Stimulated activated CD4-positive, alpha-beta T cell treated with anti-CD3 and anti-CD28 coated beads, Interleukin-12 subunit alpha, Interleukin-12 subunit beta, amount 100 ng/mL, for 24 hours (primary cell): Measurements from ENCODE around the gene APOF.
"Not testable (repeated sequence)": the region's sequence is repeated elsewhere in the genome, so short reads cannot be mapped to it uniquely, and the experiment has no call there.

Experiments
- DNase-seq, 2 experiments: peaks; one replicate each; pipeline ENCODE4 v3.0.0-alpha.2; 2020; ENCODE audit warnings: low read depth in 2 of 2

The APOF gene

GRCh38 chr12:56333197-56333678 is 29.4 kb downstream of the APOF start:
- DNase-seq: no peak

GRCh38 chr12:56332512-56333196 is 30.0 kb downstream of the APOF start:
- no peak for DNase-seq

GRCh38 chr12:56330936-56331490 is 31.6 kb downstream of the APOF start:
- DNase-seq: no peak

DNA sequence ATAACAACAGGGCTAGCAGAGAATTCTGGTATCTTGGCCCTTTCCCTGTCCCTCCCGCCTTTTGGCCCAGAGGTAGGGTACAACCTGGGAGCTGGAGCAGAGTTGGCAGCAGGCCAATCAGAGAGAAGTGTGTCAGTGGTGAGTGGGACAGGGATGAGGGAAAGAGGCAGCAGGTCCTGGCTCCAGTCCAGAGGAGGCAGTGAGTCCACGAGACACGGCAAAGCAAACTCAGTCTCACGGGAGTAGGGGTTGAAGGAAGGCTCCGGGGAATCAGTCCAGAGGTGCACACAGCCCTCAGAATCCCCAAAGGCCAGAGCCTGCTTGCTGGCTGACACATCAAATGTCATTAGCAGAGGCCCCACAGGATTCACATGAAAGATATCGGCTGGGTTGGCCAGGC is 36.1 kb downstream of the APOF start:
- DNase-seq: no peak

DNA sequence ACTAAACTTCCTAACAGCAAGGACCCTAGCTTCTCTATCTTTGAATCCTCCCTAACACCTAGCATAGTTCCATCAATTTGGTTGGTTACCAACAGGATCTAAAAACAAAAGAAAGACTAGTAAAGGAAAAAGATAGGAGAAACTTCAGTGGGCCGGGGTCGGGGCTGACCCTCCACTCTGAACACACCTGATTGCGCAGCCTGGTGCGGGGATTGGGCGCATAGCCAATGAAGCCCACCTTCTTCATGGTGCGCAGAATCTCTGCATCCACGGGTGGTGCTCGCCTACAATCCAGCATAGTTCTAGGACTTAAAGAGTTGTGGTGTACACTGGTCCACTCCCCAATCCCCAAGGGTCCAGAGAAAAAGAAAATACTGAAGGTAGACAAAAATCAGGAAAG is 36.5 kb downstream of the APOF start:
- no peak for DNase-seq

- no peak for DNase-seq
Observed at GRCh38 chr12:56324206-56324605, 38.5 kb downstream of the APOF start.

DNA sequence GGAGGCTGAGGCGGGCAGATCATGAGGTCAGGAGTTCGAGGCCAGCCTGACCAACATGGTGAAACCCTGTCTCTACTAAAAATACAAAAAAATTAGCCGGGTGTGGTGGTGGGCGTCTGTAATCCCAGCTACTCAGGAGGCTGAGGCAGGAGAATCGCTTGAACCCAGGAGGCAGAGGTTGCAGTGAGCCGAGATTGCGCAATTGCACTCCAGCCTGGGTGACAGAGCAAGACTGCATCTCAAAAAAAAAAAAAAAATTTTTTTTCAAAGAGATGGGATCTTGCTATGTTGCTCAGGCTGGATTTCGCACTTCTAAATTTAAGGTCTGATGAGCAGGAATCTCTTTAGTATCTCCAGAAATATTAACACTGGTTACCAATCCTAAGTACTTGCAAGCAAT is 41.0 kb downstream of the APOF start:
- not testable (repeated sequence) for DNase-seq

GRCh38 chr12:56321027-56321426 is 41.6 kb downstream of the APOF start:
- DNase-seq: no peak

DNA sequence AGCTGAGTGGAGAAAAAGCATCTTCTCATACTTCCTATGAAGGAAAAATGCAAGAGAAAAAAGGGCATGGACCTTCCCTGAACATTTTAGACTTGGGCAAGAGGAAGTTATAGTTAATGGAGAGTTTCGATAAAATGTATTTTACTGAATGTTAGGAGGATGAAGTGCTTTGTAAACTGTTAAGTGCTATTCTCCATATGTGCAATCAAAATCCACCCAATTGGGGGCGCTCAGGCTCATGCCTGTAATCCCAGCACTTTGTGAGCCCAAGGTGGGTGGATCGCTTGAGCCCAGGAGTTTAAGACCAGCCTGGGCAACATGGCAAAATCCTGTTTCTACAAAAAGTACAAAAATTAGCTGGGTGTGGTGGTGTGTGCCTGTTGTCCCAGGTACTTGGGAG is 45.0 kb downstream of the APOF start:
- no peak for DNase-seq

- DNase-seq: peak; percentile 85 to 93
Observed at GRCh38 chr12:56315622-56316473, 46.8 kb downstream of the APOF start, which contains the start of gene CNPY2. TSS of gene CNPY2 (minus strand) at chr12:56315988. CDS start at chr12:56315217, 771 bp downstream.

DNA sequence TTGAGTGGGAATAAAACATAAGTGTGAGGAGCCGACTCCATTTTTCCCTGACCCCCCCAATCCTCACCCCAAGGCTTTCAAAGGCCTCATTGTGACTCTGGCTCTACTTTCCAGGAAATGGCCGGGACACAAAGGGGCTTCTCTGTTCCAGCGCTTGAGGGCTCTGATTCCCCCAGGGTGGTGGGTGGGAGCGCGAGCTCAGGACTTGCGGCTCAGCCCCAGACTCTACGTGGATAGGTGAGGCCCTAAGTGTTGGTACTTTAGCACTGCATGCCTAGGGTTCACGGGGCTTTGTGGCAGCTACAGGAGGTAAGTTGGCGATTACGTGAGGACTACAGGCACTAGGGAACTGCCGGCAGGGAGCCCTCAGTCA is 47.4 kb downstream of the APOF start:
- no peak for DNase-seq

- no peak for DNase-seq
Observed at GRCh38 chr12:56311003-56311402, 51.7 kb downstream of the APOF start.
